Hepatocyte (in vitro differentiated cells): ENCODE measurements around the gene CMTM8. TPM values are rescaled to one million over a fixed set of nuclear protein-coding genes. Genes with fewer than 3 reads are reported as not detected.
A peak's percentile ranks its signal among the peaks of the same experiment; 100 is the strongest.

Source experiments
- DNase-seq: peaks from one replicate; pipeline ENCODE4 v3.0.0-alpha.2; 2016; ENCODE audit warnings: low spot score
- H2AFZ ChIP-seq: fragments of 200-600 bp; sonication (generic); 2 replicates; pipeline ENCODE4 v1.6.0; 2016; ENCODE audit warnings: antibody characterized with exemption, mild to moderate bottlenecking
- H3K27ac ChIP-seq: fragments of 200-600 bp; sonication (generic); 2 replicates; pipeline ENCODE4 v1.5.1; 2016; ENCODE audit warnings: mild to moderate bottlenecking
- H3K27me3 ChIP-seq: fragments of 200-600 bp; sonication (generic); 2 replicates; pipeline ENCODE4 v1.6.1; 2016
- H3K36me3 ChIP-seq: fragments of 200-600 bp; sonication (generic); replicated peaks from 2 replicates; pipeline ENCODE4 v1.5.1; 2016; ENCODE audit warnings: low read depth; ENCODE audit not compliant: insufficient read depth
- H3K4me1 ChIP-seq: fragments of 200-600 bp; sonication (generic); 2 replicates; pipeline ENCODE4 v1.5.1; 2016; ENCODE audit warnings: mild to moderate bottlenecking, moderate library complexity; ENCODE audit not compliant: insufficient read depth
- H3K4me2 ChIP-seq: fragments of 200-600 bp; sonication (generic); 2 replicates; pipeline ENCODE4 v1.6.0; 2016
- H3K4me3 ChIP-seq: fragments of 200-600 bp; sonication (generic); 2 replicates; pipeline ENCODE4 v1.5.1; 2016; ENCODE audit warnings: mild to moderate bottlenecking
- H3K79me2 ChIP-seq: fragments of 200-600 bp; sonication (generic); 2 replicates; pipeline ENCODE4 v1.6.0; 2017; ENCODE audit warnings: mild to moderate bottlenecking
- H3K9me2 ChIP-seq: fragments of 200-600 bp; sonication (generic); replicated peaks from 2 replicates; pipeline ENCODE4 v1.6.0; 2017; ENCODE audit warnings: mild to moderate bottlenecking; ENCODE audit not compliant: insufficient read depth
- H3K9me3 ChIP-seq: fragments of 200-600 bp; sonication (generic); 2 replicates; pipeline ENCODE4 v1.5.1; 2016; ENCODE audit warnings: low read depth, mild to moderate bottlenecking
- H4K20me1 ChIP-seq: fragments of 200-600 bp; sonication (generic); 2 replicates; pipeline ENCODE4 v1.6.0; 2016; ENCODE audit warnings: mild to moderate bottlenecking; ENCODE audit not compliant: insufficient read depth, poor library complexity, severe bottlenecking
- EZH2 ChIP-seq: fragments of 200-600 bp; sonication (generic); IDR thresholded peaks from 2 replicates; pipeline ENCODE4 v1.6.1; 2016; ENCODE audit warnings: antibody characterized with exemption, mild to moderate bottlenecking, borderline replicate concordance
- EZH2phosphoT487 ChIP-seq: fragments of 200-600 bp; sonication (generic); IDR thresholded peaks from one replicate; pipeline ENCODE4 v1.6.1; 2018; ENCODE audit warnings: antibody characterized with exemption, mild to moderate bottlenecking, low read depth, moderate library complexity; ENCODE audit not compliant: unreplicated experiment, severe bottlenecking
- WGBS: methylation state at CpG from one replicate; pipeline ENCODE4 v1.1.6; 2016; ENCODE audit warnings: low lambda C conversion rate; ENCODE audit errors: missing lambda C conversion rate; 5-methylcytosine and 5-hydroxymethylcytosine counted together
- polyA plus RNA-seq: library from polyadenylated mRNA; unstranded; fragments of >200 nt; fragmentation: Nextera tagmentation; extraction: Ambion mirVana; gene quantifications from 2 replicates; pipeline ENCODE4 v1.2.1, GENCODE V29; 2016
- total RNA-seq: library from RNA; depleted of rRNA; stranded (reverse); fragments of >200 nt; gene quantifications from 2 replicates; pipeline ENCODE4 v1.2.3, GENCODE V29; 2014
- TF ChIP-seq, protein P1 (sequence below): fragments of 200-600 bp; sonication (generic); IDR thresholded peaks from 2 replicates; pipeline ENCODE4 v1.5.1; 2016; ENCODE audit warnings: antibody characterized with exemption, mild to moderate bottlenecking; ENCODE audit not compliant: poor library complexity

CMTM8 gene
- total and polyA plus RNA-seq, 2 experiments from 2014 or later, result 20.7 to 34.1 TPM

DNA sequence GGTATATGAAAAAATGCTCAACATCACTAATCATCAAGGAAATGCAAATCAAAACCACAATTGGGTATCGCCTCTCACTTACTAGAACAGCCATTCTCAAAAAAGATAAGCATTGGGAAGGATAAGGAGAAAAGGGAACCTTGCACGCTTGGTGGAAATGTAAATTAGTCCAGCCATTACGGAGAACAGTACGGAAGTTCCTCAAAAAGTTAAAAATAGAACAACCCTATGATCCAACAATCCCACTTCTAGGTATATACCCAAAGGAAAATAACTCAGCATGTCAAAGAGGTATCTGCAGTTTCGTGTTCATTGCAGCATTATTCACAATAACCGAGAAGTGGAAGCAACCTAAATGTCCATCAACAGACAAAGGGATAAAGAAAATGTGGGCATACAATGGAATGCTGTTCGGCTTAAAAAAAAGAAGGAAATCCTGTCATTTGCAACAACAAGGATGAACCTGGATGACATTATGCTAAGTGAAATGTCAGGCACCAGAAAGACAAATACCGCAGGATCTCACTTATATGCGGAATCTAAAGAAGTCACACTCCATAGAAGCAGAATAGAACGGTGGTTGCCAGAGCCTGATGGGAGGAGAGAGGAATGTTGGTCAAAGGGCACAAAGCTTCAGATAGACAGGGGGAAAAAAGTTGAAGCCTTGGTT is 141.5 kb downstream of the CMTM8 start:
- Histone ChIP-seq H4K20me1 (no peaks in the 10 kb centered on the region), H3K9me2 (no peaks in the 10 kb centered on the region), H3K27ac (peak overlapping the region; percentile 28), H2AFZ (no peak overlapping the region), H3K4me3 (no peak overlapping the region), H3K36me3 (no peaks in the 10 kb centered on the region), H3K4me2 (peak overlapping the region; percentile 22), H3K27me3 (no peaks in the 10 kb centered on the region), H3K4me1 (no peaks in the 10 kb centered on the region), H3K9me3 (no peaks in the 10 kb centered on the region), H3K79me2 (no peaks in the 10 kb centered on the region)
- no peak for DNase-seq
- TF ChIP-seq EZH2 (no peak), EZH2phosphoT487 (no peak)
- TF ChIP-seq, protein P1, sequence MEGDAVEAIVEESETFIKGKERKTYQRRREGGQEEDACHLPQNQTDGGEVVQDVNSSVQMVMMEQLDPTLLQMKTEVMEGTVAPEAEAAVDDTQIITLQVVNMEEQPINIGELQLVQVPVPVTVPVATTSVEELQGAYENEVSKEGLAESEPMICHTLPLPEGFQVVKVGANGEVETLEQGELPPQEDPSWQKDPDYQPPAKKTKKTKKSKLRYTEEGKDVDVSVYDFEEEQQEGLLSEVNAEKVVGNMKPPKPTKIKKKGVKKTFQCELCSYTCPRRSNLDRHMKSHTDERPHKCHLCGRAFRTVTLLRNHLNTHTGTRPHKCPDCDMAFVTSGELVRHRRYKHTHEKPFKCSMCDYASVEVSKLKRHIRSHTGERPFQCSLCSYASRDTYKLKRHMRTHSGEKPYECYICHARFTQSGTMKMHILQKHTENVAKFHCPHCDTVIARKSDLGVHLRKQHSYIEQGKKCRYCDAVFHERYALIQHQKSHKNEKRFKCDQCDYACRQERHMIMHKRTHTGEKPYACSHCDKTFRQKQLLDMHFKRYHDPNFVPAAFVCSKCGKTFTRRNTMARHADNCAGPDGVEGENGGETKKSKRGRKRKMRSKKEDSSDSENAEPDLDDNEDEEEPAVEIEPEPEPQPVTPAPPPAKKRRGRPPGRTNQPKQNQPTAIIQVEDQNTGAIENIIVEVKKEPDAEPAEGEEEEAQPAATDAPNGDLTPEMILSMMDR, result no peak
- 71% methylated on average over 10 of the region's 10 CpGs for WGBS

DNA sequence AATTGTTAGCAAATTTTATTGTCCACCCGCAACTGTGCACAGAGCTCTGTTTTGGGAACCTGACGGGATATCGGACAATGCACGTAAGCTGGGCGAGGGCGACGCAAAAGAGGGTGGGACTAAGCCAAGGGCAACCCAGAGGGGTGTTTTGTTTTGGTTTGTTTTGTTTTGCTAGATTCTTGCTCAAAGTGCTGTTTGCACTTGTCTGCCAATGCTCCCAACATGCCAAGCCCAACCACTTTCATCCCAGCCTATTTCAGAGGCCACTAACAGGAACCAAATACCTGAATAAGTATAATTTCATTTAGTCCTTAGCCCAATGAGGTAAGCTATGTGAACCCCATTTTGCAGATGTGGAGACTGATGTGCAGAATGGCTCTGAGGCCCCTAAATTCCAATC is 143.4 kb downstream of the CMTM8 start:
- Histone ChIP-seq H2AFZ (no peak overlapping the region), H3K9me3 (no peaks in the 10 kb centered on the region), H3K27ac (no peak overlapping the region), H3K27me3 (no peaks in the 10 kb centered on the region), H3K79me2 (no peaks in the 10 kb centered on the region), H3K9me2 (no peaks in the 10 kb centered on the region), H3K36me3 (no peaks in the 10 kb centered on the region), H3K4me2 (no peak overlapping the region), H3K4me3 (no peak overlapping the region), H4K20me1 (no peaks in the 10 kb centered on the region), H3K4me1 (no peaks in the 10 kb centered on the region)
- DNase-seq, result no peak
- no peak for TF ChIP-seq EZH2phosphoT487
- TF ChIP-seq EZH2, result no peak
- TF ChIP-seq, protein P1, result no peak
- WGBS, result 89% methylated on average over 7 of the region's 7 CpGs

GRCh38 chr3:32383136-32383711 is 144.7 kb downstream of the CMTM8 start:
- WGBS, result 70% methylated on average over 2 of the region's 2 CpGs
- Histone ChIP-seq H4K20me1 (no peaks in the 10 kb centered on the region), H3K9me2 (no peaks in the 10 kb centered on the region), H3K4me3 (no peak overlapping the region), H3K36me3 (no peaks in the 10 kb centered on the region), H3K4me1 (no peaks in the 10 kb centered on the region), H3K9me3 (no peaks in the 10 kb centered on the region), H3K27ac (no peak overlapping the region), H3K79me2 (no peaks in the 10 kb centered on the region), H2AFZ (no peak overlapping the region), H3K4me2 (no peak overlapping the region), H3K27me3 (no peaks in the 10 kb centered on the region)
- DNase-seq, result no peak
- no peak for TF ChIP-seq EZH2phosphoT487
- TF ChIP-seq EZH2, result no peak
- TF ChIP-seq, protein P1, result no peak
